Endometrial microvascular endothelial cells (primary cell): ENCODE results near the gene IER2. TPM values are rescaled to one million over a fixed set of nuclear protein-coding genes. Genes with fewer than 3 reads are reported as not detected.
"Not testable (repeated sequence)": the region's sequence is repeated elsewhere in the genome, so short reads cannot be mapped to it uniquely, and the experiment has no call there.

Experiments
- in situ Hi-C: cut with HindIII; loops from 2 replicates; pipeline ENCODE4 v1.10.0; 2017; ENCODE audit warnings: low sequenced_read_pairs, low pct_unique_long_range_greater_than_20kb; ENCODE audit errors: inconsistent ontology term
- total RNA-seq: library from RNA; depleted of rRNA; stranded (reverse); fragments of >200 nt; gene quantifications from one replicate; pipeline ENCODE4 v1.2.3, GENCODE V29; 2015; ENCODE audit errors: inconsistent ontology term

Gene IER2
- total RNA-seq, 1 donor from 2014 or later = 93.7 TPM

- in situ Hi-C loops = no loop called here
Observed at GRCh38 chr19:13135068-13136062, 14.8 kb upstream of the IER2 start.

GRCh38 chr19:13137290-13137794 is 12.9 kb upstream of the IER2 start:
- in situ Hi-C loops = no loop called here

GRCh38 chr19:13138171-13138915 is 11.9 kb upstream of the IER2 start:
- in situ Hi-C loops = no loop called here

- in situ Hi-C loops = no loop called here
Observed at GRCh38 chr19:13138916-13139198, 11.4 kb upstream of the IER2 start.

- in situ Hi-C loops = no loop called here
Observed at GRCh38 chr19:13139633-13140311, 10.4 kb upstream of the IER2 start.

GRCh38 chr19:13146763-13147563 is 3.2 kb upstream of the IER2 start:
- in situ Hi-C loops = no loop called here

- in situ Hi-C loops = not testable (repeated sequence)
Observed at GRCh38 chr19:13149173-13149627, 1.0 kb upstream of the IER2 start.

GRCh38 chr19:13149628-13150186 is 504 bp upstream of the IER2 start:
- in situ Hi-C loops = no loop called here

- in situ Hi-C loops = no loop called here
Observed at GRCh38 chr19:13150931-13151604, 857 bp downstream of the IER2 start.

GRCh38 chr19:13151605-13152355 is 1.6 kb downstream of the IER2 start:
- in situ Hi-C loops = no loop called here

- in situ Hi-C loops = no loop called here
Observed at GRCh38 chr19:13152356-13152973, 2.3 kb downstream of the IER2 start.

GRCh38 chr19:13152974-13153568 is 2.9 kb downstream of the IER2 start:
- in situ Hi-C loops = no loop called here

- in situ Hi-C loops = no loop called here
Observed at GRCh38 chr19:13153569-13154240, 3.5 kb downstream of the IER2 start.

- in situ Hi-C loops = no loop called here
Observed at GRCh38 chr19:13154241-13154778, 4.1 kb downstream of the IER2 start.

- in situ Hi-C loops = no loop called here
Observed at GRCh38 chr19:13154911-13155471, 4.8 kb downstream of the IER2 start.
